Activated gamma-delta T cell treated with Interleukin-2 at 50 U/mL for 16 hours (primary cell): ENCODE results near the gene RPE.

Experiments
- DNase-seq: peaks from one replicate; pipeline ENCODE4 v3.0.0-alpha.2; 2020

Gene RPE

DNA sequence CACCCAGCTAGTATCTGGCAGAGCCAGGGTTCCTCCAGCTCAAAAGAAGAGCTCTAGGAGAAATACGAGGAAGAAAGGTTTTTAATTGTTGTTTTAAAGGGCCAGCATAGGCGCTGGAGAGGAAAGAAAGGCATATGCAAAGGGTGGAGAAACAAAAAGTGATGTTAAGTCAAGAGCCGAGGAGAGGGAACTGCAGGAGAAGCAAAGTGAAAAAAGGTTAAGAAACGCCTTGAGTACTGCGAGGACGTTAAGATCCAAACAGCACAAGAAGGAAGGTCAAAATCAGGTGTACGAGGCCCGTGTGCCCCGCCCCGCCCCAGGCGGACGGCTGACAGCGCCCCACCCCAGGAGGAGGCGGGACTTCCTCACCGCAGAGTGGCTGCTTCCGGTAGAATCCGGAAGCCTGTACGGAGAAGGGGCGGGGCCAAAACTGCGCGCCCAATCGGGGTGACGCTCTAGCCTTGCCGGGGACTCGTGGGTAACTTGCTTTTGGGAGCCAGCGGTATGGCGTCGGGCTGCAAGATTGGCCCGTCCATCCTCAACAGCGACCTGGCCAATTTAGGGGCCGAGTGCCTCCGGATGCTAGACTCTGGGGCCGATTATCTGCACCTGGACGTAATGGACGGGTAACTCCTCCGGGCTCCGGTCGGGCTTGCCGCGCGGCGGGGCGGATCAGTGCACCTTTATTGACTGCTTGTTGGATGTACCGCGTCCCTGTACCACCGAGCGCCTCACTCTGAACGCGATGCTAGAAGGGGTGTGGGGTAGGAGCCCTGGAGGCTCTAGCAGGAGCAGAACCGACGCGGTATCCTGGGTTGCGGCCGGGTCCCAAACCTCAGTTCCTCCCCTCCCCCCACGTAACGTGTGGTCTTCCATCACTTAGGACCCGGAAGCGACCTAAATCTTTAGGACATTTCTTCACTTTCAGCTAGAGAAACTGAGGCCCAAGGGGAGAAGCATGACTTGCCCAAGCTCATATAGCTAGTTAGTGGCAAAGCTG, at the start of gene RPE:
RPE (plus strand) TSS at position 481 of the 1,000 bp plus-strand sequence; CDS start at position 505, 24 bp downstream.
- DNase-seq, result peak; percentile 98

DNA sequence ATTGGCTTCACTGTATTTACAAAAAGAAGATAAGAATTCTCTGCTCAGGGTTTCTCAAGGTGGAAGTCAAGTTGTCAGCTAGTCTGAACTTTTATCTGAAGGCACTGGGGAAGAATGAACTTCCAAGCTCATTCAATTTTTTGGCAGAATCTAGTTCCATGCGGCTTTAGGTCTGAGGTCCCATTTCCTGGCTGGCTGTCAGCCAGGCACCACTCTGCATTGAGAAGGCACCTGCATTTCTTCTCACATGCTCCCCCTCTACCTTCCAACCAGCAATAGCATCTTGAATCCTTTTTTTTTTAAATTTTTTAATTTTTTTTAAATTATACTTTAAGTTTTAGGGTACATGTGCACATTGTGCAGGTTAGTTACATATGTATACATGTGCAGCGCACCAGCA, 46.2 kb upstream of the RPE start:
- DNase-seq, result no peak

DNA sequence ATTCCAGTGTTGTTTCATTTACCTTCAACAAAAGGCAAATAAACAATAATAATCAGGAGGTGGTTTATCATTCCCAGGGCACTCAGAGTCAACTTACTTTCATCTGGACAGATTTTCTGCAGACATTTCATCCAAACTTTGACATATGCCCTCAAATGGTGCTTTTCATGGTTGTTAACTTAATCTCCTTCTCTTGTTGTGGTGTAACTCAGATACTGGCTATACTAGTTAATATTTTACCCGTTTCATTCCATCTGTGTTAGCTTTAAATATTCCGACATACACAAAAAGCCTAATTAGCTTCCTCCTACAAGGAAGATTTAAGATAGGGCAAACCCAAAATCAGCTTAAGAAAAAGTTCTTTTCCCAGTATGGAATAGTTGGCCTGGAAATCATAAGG, 44.4 kb upstream of the RPE start:
- no peak for DNase-seq

DNA sequence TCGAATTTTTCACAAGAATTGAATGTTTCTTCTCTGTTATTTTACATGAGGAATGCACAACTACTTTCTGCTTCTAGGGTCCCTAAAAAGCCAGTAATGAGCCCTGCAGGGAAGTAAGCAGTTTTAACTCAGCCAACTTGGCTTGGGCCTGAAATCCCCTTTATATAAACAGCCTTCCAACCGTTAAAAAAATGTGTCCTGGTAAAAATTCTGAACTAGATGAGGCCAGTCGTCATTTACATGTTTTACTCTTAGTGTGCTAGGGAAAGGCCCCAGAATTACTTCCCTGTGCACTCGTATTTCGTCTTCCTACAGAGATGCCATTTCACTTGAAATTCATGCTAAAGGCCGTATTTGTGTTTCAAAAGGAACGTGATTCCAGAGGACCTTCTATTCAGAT, 42.4 kb upstream of the RPE start:
- no peak for DNase-seq

DNA sequence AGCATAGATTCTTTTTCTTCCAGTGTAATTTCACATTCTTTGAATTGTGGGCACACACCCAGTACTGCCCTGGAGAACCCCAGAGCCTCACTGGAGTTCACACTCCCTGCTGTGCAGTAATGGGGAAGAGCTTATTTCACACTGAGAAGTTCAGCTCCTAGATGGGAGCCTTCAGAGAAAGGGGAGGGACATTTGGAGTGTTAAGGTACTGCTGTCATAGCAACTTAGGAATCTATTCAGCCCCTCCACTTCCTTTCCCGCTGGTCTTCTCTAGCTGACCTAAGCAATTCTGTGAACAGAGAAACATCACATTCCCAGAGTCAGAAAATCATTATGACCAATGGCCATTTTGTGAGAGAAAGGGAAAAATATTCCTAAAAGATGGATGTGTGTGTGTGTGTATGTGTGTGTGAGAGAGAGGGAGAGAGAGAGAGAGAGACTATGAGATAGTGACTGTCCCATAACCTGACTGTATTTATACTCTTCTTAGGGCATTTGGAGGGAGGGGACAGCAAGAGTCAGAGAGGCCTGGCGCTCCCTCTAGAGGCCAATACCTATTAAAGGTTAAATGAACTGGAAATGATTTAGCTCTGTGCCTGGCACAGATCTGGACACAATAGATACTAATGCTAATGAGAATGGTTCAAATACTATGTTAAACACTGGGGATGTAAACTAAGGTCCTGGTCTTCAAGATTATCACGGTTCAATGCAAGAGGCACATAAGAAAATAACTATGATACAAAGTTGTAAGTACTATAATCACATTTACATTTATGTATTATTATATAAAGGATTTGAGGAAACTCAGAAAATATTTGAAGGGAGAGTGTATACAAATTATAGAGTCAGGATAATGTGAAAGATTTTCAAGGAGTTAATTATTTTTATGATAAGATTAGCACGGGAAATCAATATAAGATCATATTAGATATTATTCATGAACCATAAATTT, 41.5 kb upstream of the RPE start:
- DNase-seq, result no peak

DNA sequence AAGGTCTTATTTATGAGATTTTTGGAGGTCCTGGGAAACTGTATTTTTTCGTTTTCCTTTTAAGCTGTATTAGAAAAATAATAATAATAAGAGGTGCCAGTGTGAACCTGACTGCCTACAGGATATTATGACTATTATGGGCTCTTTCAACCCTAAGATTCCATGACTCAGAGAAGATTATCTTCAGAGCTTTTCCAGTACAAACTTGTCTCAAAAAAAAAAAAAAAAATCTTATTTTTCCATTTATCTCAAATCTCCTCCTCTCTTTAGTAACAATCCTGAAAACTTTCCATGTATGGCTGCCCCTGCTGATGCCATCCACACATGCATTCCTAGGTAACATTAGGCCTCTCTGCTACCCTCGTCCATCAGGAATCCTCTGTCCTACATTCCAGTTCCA, 36.7 kb upstream of the RPE start:
- DNase-seq, result no peak

DNA sequence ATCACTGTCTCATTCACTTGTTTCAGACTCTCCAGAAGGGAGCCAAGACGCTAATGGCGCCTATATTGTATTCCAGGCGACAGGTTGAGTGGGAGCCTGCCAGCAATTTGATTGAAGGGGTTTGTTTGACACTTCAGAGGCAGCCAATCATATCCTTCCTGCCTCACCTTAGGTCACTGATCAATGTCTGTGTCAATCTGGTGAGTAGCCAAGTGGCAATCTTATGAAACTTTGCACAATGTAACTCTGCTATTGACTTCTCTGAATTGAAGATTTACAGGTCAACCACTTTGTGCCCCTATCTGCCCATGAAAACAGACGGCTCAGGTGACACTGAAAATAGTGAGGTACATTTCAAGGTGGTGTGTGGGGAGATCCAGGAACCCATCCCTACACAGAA, 32.7 kb upstream of the RPE start:
- no peak for DNase-seq

DNA sequence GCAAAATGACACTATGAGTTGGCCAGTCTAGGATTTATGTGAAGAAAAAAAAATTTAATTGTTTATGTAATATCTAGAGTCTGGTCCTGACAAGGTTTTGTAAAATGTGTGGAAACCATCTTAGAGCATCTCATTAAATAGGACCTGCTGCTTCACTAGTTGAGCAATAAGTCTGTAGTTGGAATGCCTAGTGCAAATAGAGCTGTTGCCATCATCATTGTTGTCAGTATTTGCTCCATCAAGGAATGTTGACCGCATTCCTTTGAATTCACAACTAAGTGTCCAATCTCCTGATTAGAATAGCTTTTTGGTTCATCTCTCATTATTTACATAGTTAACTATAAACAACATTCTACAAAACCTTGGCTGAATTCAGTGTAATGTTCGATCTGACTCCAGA, 32.2 kb upstream of the RPE start:
- DNase-seq, result no peak

DNA sequence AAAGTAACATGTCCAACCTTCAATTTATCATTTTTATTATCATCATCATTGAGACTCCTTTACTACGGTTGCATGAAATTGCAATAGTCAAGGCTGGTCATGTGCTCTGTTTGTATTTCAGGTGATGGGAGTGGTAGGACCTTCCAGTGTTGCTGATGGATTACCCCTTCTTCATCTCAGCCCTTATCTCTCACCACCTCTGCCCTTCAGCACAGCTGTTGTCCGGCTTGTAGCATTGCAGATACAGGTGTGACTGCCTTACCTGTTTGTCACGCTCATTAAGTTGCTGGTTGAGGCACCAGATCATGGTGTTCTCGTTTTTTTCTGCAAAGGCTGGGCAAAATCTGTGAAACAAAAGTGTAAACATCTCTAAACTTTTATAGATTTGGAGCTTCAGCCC, 31.7 kb upstream of the RPE start:
- no peak for DNase-seq

DNA sequence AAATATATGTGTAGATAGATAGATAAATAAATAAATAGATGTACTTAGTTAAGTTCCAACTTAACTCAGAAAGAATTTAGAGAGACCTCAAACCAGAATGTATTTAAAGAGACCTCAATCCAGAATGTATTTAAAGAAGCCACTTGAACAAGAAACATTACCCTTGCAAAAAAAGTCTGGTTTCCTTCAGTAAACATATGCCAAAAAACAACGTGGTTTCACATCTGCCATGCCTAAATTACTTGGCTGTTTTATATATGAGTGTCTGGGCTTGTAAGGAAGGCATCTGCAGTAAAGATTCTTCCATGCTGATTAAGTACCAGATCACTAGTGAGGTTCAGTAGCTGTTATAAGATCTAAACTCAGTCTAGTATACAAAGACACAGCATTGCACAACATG, 29.1 kb upstream of the RPE start:
- no peak for DNase-seq

DNA sequence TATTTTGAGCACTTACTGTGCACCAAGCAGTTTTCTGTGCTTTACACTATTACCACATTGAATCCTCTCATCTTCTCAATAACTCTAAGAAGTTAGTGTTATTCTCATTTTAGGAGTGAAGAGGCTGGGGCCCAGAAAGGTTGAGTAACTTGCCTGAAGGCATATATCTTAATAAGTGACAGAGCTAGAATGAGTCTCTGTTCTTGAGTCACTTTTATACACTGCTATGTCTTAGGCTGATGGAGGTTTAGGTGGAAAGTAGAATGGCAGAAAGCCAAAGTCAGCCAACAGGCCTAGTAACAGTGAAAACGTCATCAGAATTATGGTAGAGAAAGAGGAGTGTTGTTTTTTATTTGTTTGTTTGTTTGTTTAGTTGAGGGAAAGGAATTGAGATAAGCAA, 27.9 kb upstream of the RPE start:
- DNase-seq, result no peak

DNA sequence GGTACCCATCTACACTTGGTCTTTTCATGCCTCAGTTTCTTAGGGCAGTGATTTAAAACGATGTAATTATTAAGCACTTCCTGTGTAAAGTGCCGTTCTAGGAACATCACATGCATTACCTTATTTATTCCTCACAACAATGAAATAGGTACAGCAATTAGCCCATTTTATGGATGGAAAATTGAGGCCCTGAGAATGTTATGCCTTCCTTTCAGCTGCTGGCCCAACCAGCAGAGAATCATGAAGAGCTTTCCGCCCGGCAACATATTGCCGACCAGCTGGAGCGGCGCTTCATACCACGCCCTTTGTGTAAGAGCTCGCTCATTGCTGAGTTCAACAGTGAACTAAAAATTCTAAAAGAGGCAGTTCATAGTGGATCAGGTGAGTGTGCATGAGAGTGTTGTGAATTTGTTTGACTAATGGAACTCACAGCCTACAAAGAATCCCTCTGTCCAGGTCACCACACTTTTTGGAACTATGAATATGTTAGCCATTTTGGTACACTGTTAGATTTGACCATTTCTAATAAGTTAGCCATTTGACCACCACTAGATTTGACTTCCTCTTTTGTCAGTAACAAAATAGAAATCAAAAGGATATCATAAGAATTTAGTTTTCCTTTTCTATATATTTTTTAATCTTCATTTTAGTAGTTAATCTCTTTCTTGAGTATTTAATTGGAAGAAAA, 25.6 kb upstream of the RPE start:
- no peak for DNase-seq

DNA sequence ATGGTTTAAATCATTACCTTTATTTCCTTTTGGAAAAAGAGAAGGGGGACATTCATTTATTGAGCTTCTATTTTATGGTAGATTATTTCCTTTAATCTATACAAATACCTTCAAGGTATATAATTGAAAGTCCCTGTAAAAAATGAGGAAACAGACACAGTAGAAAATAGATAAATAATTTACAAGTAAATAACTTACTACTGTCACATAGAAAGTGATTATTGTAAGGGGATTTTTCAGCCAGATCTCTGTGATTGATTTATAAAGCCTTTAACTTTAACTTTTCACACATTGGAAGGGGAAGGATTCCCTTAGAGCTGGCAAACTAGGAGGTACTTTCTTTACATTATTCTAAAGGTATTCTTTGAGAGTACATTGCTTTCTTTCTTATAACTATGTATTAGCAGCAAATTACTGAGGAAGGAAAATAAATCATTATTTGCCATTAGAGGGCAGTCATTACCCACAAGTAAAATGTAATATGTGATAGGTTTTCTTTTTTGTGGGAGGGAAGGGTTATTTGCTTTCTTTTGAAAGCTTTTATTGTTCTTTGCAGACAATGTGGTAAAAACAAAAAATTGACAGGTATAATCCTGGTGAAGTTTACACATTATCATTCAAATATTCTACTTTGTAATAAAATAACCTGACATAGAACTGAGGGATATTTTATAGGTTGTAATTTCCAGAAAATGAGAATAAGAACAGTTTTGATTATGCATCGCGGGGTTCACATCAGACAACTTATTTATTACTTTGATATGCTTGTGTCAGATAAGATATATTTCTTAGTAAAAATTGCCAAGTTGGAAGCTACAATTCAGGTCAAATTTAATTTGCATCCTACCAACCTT, 24.8 kb upstream of the RPE start:
- no peak for DNase-seq

DNA sequence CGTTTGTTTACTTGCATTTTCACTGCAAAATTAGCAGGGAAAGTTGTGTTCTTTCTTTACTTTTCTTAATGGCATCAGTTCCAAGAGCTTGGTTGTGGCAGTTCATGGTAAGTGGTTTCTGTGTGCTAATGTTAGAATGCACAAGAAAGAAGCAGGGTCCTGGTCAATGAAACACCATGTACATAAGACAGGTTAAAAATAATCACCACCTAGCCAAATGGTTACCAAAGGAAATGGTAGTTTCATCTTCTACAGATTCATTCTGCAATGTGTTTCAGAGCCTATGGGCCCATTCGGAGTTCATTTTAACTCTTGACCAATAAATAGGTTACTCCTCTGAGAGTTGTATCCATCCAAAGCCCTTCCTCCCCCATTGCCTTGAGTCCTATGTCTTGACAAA, 18.1 kb upstream of the RPE start:
- DNase-seq, result no peak

DNA sequence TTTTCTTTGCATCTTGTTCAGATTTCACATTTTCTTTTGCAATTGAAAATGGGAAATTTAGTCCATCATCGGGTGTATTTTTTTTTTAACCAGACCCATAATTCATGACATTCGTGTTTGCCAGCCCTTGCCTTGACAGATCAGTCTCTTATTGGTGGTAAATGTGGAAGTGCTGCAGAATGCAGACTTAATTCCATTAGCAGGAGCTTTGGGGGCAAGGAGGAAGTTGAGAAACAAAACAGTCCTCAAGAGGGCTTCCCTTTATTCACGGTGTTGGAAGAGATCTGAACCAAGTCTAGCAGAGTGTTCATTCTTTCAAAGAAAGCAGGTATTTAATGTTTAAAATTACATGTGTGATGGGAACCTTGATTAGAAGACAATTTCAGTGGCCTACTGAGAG, 16.6 kb upstream of the RPE start:
- DNase-seq, result no peak

DNA sequence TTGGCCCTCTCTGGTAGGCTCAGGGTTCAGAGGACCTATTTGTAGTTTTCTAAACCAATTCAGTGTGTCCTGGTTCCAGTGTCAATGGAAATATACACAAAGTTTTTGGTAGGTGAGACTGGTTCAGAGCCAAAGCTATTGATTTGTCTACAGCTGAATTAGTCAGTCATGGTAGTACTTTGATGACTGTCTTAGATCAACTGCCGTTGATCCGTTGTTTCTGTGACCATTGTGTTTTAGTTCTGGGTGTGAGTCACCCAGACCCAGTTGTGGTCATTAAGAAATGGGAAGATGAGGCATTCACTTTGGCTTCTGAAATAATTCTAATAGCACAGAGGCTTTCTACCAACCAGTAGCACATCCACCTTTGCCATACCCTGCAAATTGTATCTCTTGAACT, 16.0 kb upstream of the RPE start:
- DNase-seq, result no peak

DNA sequence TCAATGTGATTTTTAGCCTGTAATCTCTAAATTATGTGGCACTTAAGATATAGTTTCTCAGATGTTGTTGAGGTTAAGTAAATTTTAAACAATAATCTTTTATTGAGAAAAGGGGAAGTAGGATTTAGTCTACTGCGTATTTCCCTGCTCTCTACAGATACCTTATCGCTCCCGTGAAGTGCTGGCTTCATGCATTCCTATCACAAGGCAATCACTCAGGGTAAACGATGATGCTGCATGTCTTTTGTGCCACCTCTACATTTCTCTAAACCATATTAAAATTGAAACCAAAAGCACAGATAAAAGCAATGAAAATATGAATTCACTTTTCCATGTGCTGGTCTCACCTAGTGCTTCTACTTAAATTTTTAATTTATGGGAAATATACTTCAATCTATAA, 14.4 kb upstream of the RPE start:
- no peak for DNase-seq

DNA sequence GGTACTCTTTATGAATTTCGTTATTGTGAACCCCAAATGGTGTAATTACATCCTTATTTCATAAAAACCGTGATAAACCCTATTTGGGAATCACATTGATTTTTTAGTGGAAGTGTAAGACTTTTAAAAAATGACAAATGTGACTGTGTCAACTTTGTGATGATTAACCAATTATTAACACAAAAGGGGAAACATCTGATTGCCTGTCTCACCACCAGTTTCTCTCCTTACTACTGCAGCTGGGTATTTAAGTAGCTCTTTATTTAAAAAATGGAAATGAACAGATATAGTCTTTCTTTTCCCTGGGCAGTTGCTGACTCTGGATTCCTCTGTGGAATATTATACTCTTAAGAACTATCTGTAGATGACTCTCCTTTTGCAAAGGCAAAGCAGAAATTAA, 11.6 kb upstream of the RPE start:
- DNase-seq, result no peak

DNA sequence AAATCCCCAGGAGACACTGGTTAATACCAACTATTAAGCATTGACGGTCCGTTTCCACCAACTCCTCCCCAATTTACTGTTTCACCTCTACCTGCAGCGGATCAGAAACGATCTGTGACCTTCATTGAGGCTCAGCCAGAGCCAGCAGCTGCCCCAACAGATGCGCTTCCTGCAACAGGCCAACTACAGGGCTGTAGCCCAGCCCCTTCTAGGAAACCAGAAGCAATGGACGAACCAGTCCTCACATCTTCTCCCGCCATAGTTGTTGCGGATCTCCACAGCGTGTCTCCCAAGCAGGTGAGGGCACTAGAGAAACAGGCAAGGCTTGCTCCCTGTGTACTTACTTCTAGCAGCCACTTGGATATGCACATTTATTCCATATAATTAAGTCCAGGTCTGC, 8.5 kb upstream of the RPE start:
- no peak for DNase-seq

DNA sequence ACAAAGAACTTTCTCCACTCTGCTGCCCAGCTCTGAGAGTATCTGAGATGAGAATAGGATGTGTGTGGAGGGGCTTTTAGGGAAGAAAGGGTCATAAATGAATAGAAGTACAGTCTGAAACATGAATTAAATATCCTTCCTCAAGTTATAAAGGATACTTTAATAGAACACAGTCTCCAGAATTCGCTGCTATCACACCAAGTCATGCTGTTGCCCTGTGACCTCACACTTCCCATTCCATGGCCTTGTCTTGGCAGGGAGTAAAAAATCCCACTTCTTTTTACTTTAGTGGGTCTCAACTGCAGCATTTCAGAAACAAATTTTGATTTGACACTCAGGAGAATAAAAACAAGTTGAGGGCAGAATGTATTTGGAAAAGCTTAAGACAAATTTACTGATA, 3.8 kb upstream of the RPE start:
- no peak for DNase-seq

DNA sequence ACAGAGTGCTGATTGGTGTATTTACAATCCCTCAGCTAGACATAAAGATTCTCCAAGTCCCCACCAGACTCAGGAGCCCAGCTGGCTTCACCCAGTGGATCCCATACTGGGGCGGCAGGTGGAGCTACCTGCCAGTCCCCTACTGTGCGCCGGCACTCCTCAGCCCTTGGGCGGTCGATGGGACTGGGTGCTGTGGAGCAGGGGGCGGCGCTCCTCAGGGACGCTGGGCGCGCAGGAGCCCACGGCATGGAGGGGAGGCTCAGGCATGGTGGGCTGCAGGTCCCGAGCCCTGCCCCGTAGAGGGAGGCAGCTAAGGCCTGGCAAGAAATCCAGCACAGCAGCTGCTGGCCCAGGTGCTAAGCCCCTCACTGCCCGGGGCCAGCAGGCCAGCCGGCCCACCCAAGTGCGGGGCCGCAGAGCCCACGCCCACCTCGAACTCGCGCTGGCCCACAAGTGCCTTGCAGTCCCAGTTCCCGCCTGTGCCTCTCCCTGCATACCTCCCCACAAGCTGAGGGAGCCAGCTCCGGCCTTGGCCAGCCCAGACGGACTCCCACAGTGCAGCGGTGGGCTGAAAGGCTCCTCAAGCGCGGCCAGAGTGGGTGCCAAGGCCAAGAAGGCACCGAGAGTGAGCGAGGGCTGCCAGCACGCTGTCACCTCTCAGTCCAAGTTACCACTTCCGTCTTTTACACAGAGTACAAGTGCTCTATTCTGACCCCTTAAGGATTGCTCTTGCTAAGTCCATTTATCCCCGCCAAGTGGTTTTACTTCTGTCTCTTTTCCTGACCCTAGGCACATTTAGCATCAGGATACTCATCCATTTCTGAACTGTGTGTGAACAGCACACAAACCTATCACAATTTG, 1.7 kb upstream of the RPE start:
- no peak for DNase-seq
